ENCODE data around the gene COQ8B.

- TF ChIP-seq CTCF (IDR thresholded peaks at IDR 0.05; ENCODE audit: low read depth, low read length): no peak
- no peak for TF ChIP-seq MAX (IDR thresholded peaks at IDR 0.05; ENCODE audit: low read depth, low read length)
- TF ChIP-seq POLR2A (IDR thresholded peaks at IDR 0.05; ENCODE audit: extremely low read depth, insufficient read length): no peak
- TF ChIP-seq MYC (IDR thresholded peaks at IDR 0.05; ENCODE audit: low read depth, low read length): no peak
Measured at GRCh38 chr19:40697007-40697406, 19.7 kb downstream of the COQ8B start.
